K562 (cell line): ENCODE data around the gene ETFBKMT. TPM values are rescaled to one million over a fixed set of nuclear protein-coding genes. Genes with fewer than 3 reads are reported as not detected.

Experiments
- E4F1 ChIP-seq: fragments of 250-450 bp; sonication (Bioruptor Pico); IDR thresholded peaks from 2 replicates; pipeline ENCODE4 v1.5.0; 2021; ENCODE audit warnings: mild to moderate bottlenecking, borderline replicate concordance
- FIP1L1 ChIP-seq: fragments of 200-400 bp; formaldehyde crosslinking; IDR thresholded peaks from 2 replicates; pipeline ENCODE4 v1.6.1; 2018; ENCODE audit warnings: mild to moderate bottlenecking, low read depth, low read length; ENCODE audit not compliant: poor library complexity, severe bottlenecking
- HDAC8 ChIP-seq: fragments of 450-650 bp; IDR thresholded peaks from 2 replicates; pipeline ENCODE4 v1.6.1; 2016; ENCODE audit warnings: mild to moderate bottlenecking, missing genetic modification characterization, moderate library complexity, missing compliant biosample characterization
- HMG20A ChIP-seq: fragments of 450-650 bp; formaldehyde crosslinking; conservative IDR thresholded peaks from 2 replicates; pipeline ENCODE4 v1.4.0; 2020; ENCODE audit warnings: mild to moderate bottlenecking, mixed read lengths
- HOMEZ ChIP-seq: fragments of 250-450 bp; sonication (Bioruptor Pico); IDR thresholded peaks from 2 replicates; pipeline ENCODE4 v1.4.0; 2020; ENCODE audit warnings: mild to moderate bottlenecking, moderate library complexity
- HSF4 ChIP-seq: fragments of 250-450 bp; sonication (Bioruptor Pico); IDR thresholded peaks from 2 replicates; pipeline ENCODE4 v2.1.2; 2022; ENCODE audit warnings: mild to moderate bottlenecking, moderate library complexity, borderline replicate concordance
- MCM2 ChIP-seq: fragments of 450-650 bp; IDR thresholded peaks from 2 replicates; pipeline ENCODE4 v1.6.1; 2017; ENCODE audit warnings: low read depth, mild to moderate bottlenecking
- MTF1 ChIP-seq: fragments of 250-450 bp; sonication (Bioruptor Pico); IDR thresholded peaks from 2 replicates; pipeline ENCODE4 v1.9.0; 2021; ENCODE audit warnings: moderate library complexity, mild to moderate bottlenecking, inconsistent platforms, borderline replicate concordance
- PURB ChIP-seq: sonication (generic); formaldehyde crosslinking; IDR thresholded peaks from 2 replicates; pipeline ENCODE4 v1.9.0; 2021; ENCODE audit warnings: low read depth, mild to moderate bottlenecking, missing genetic modification reagents
- SMAD2 ChIP-seq: fragments of 150-350 bp; IDR thresholded peaks from 2 replicates; pipeline ENCODE4 v1.6.1; 2014; ENCODE audit warnings: low read depth, mild to moderate bottlenecking, low read length
- ZBTB2 ChIP-seq: fragments of 450-650 bp; IDR thresholded peaks from 2 replicates; pipeline ENCODE4 v1.6.1; 2016; ENCODE audit warnings: antibody characterized with exemption
- ZNF589 ChIP-seq: fragments of 200-800 bp; sonication (Bioruptor generic); IDR thresholded peaks from 2 replicates; pipeline ENCODE4 v1.6.1; 2016; ENCODE audit warnings: low read depth, missing genetic modification characterization, missing compliant biosample characterization
- polyA plus RNA-seq, 8 experiments: library from polyadenylated mRNA; depleted of rRNA in 4 of 8; stranded (reverse) in 5 of 8; unstranded in 3 of 8; fragments of >200 nt; fragmentation: Nextera tagmentation in 2 of 8; fragmentation: Illumina TruSeq in 1 of 8; extraction: Ambion mirVana in 2 of 8; extraction: Trizol in 1 of 8; gene quantifications; 2 replicates each; pipeline versions ENCODE4 v1.2.1 to v1.2.3, GENCODE V29; 2011 to 2014; ENCODE audit warnings: inconsistent platforms in 1 of 8, missing spikeins in 1 of 8
- total RNA-seq, 7 experiments: library from RNA; depleted of rRNA in 6 of 7; stranded (reverse); fragments of >200 nt in 6 of 7; fragmentation: Illumina TruSeq in 2 of 7; extraction: Trizol in 2 of 7; gene quantifications; 2 replicates each; pipeline versions ENCODE4 v1.2.1 to v1.2.3, GENCODE V29; 2011 to 2021; ENCODE audit warnings: low replicate concordance in 1 of 7
- TF ChIP-seq, protein P1 (sequence below): fragments of 200-800 bp; sonication (Bioruptor generic); IDR thresholded peaks from 2 replicates; pipeline ENCODE4 v1.6.1; 2016; ENCODE audit warnings: missing genetic modification characterization, missing compliant biosample characterization
- TF ChIP-seq, protein P2 (sequence below): IDR thresholded peaks from 3 replicates; pipeline ENCODE4 v1.6.1; 2011; ENCODE audit warnings: borderline replicate concordance, mild to moderate bottlenecking; ENCODE audit not compliant: insufficient read length, insufficient read depth

Gene ETFBKMT
- total and polyA plus RNA-seq, 9 of the 15 experiments (the other 6 are each of a cell fraction or from before 2014, with no cell fraction given), result 0.18 to 1.7 (median 0.96) TPM

GRCh38 chr12:31618228-31619025, 41.1 kb upstream of the ETFBKMT start (continued):
- TF ChIP-seq, protein P1, sequence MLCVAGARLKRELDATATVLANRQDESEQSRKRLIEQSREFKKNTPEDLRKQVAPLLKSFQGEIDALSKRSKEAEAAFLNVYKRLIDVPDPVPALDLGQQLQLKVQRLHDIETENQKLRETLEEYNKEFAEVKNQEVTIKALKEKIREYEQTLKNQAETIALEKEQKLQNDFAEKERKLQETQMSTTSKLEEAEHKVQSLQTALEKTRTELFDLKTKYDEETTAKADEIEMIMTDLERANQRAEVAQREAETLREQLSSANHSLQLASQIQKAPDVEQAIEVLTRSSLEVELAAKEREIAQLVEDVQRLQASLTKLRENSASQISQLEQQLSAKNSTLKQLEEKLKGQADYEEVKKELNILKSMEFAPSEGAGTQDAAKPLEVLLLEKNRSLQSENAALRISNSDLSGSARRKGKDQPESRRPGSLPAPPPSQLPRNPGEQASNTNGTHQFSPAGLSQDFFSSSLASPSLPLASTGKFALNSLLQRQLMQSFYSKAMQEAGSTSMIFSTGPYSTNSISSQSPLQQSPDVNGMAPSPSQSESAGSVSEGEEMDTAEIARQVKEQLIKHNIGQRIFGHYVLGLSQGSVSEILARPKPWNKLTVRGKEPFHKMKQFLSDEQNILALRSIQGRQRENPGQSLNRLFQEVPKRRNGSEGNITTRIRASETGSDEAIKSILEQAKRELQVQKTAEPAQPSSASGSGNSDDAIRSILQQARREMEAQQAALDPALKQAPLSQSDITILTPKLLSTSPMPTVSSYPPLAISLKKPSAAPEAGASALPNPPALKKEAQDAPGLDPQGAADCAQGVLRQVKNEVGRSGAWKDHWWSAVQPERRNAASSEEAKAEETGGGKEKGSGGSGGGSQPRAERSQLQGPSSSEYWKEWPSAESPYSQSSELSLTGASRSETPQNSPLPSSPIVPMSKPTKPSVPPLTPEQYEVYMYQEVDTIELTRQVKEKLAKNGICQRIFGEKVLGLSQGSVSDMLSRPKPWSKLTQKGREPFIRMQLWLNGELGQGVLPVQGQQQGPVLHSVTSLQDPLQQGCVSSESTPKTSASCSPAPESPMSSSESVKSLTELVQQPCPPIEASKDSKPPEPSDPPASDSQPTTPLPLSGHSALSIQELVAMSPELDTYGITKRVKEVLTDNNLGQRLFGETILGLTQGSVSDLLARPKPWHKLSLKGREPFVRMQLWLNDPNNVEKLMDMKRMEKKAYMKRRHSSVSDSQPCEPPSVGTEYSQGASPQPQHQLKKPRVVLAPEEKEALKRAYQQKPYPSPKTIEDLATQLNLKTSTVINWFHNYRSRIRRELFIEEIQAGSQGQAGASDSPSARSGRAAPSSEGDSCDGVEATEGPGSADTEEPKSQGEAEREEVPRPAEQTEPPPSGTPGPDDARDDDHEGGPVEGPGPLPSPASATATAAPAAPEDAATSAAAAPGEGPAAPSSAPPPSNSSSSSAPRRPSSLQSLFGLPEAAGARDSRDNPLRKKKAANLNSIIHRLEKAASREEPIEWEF (CRISPR knock-in tag), result peak; percentile 97
- no peak for TF ChIP-seq HOMEZ
- no peak for TF ChIP-seq MTF1 (CRISPR knock-in tag)
- no peak for TF ChIP-seq PURB
- TF ChIP-seq ZNF589 (CRISPR knock-in tag), result peak; percentile 100
- no peak for TF ChIP-seq FIP1L1
- TF ChIP-seq, protein P2, sequence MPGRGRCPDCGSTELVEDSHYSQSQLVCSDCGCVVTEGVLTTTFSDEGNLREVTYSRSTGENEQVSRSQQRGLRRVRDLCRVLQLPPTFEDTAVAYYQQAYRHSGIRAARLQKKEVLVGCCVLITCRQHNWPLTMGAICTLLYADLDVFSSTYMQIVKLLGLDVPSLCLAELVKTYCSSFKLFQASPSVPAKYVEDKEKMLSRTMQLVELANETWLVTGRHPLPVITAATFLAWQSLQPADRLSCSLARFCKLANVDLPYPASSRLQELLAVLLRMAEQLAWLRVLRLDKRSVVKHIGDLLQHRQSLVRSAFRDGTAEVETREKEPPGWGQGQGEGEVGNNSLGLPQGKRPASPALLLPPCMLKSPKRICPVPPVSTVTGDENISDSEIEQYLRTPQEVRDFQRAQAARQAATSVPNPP, result no peak
- TF ChIP-seq MCM2, result no peak
- no peak for TF ChIP-seq SMAD2
- peak; percentile 91; the same call in 1 of the 2 replicates for TF ChIP-seq HSF4 (CRISPR knock-in tag)
- peak; percentile 96 for TF ChIP-seq HDAC8 (tag)
- peak; percentile 75; the same call in 1 of the 2 replicates for TF ChIP-seq E4F1 (CRISPR knock-in tag)
- TF ChIP-seq ZBTB2, result no peak
- TF ChIP-seq HMG20A (CRISPR knock-in tag), result no peak; the same call in 1 of the 2 replicates
